HEK293 (cell line): Measurements from ENCODE around the gene NHS.

ENCODE experiments used
- CTCF ChIA-PET: fragments of 350-600 bp; formaldehyde crosslinking; extraction: SDS; loops from one replicate; lab custom pipeline; 2021; ENCODE audit warnings: antibody characterized with exemption; lab: Yijun Ruan, JAX
- POLR2A ChIA-PET: fragments of 300-600 bp; formaldehyde crosslinking; extraction: SDS; loops from one replicate; lab custom pipeline; 2020; ENCODE audit warnings: antibody characterized with exemption, inconsistent platforms; lab: Yijun Ruan, JAX
- H3K27ac ChIP-seq: fragments of 200-500 bp; sonication (Bioruptor generic); 2 replicates; pipeline ENCODE4 v1.5.1; 2014; ENCODE audit warnings: low read depth, low read length, control low read depth, inconsistent platforms; ENCODE audit errors: extremely low read depth
- H3K36me3 ChIP-seq, 2 experiments: fragments of 200-500 bp in 1 of 2; sonication (Bioruptor generic) in 1 of 2; 1 replicate in 1 of 2; 2 replicates in 1 of 2; pipeline ENCODE4 v1.5.1; 2014 to 2017; ENCODE audit warnings: inconsistent platforms in 2 of 2, low read length in 2 of 2; ENCODE audit not compliant: control insufficient read depth in 2 of 2, insufficient read depth in 1 of 2
- H3K4me1 ChIP-seq: fragments of 200-500 bp; sonication (Bioruptor generic); 2 replicates; pipeline ENCODE4 v1.5.1; 2014; ENCODE audit warnings: mild to moderate bottlenecking, low read length, inconsistent platforms; ENCODE audit not compliant: control insufficient read depth, insufficient read depth
- H3K4me3 ChIP-seq: 2 replicates; pipeline ENCODE4 v1.5.1; 2011; ENCODE audit warnings: low read depth, mild to moderate bottlenecking, control low read depth, low read length, moderate library complexity
- H3K9me3 ChIP-seq: fragments of 200-500 bp; sonication (Bioruptor generic); 2 replicates; pipeline ENCODE4 v1.5.1; 2014; ENCODE audit warnings: low read depth, low read length, inconsistent platforms; ENCODE audit not compliant: control insufficient read depth, insufficient read depth
- HOXC10 ChIP-seq: sonication (generic); formaldehyde crosslinking; IDR thresholded peaks from 2 replicates; pipeline ENCODE4 v1.8.1; 2023; ENCODE audit warnings: mild to moderate bottlenecking, missing genetic modification reagents
- KLF10 ChIP-seq: fragments of 450-650 bp; IDR thresholded peaks from 2 replicates; pipeline ENCODE4 v1.5.1; 2018; ENCODE audit warnings: missing biosample characterization, mild to moderate bottlenecking, missing genetic modification characterization
- KLF9 ChIP-seq: fragments of 450-650 bp; formaldehyde crosslinking; IDR thresholded peaks from 2 replicates; pipeline ENCODE4 v1.5.1; 2016; ENCODE audit warnings: missing biosample characterization, missing genetic modification characterization, low read depth
- MEIS1 ChIP-seq: sonication (generic); formaldehyde crosslinking; IDR thresholded peaks from 2 replicates; pipeline ENCODE4 v1.8.1; 2022; ENCODE audit warnings: missing genetic modification reagents, mild to moderate bottlenecking, borderline replicate concordance
- MZF1 ChIP-seq: fragments of 450-650 bp; formaldehyde crosslinking; IDR thresholded peaks from 2 replicates; pipeline ENCODE4 v1.5.1; 2017; ENCODE audit warnings: missing biosample characterization, missing genetic modification characterization, borderline replicate concordance
- OVOL3 ChIP-seq: fragments of 450-650 bp; formaldehyde crosslinking; IDR thresholded peaks from 2 replicates; pipeline ENCODE4 v1.5.1; 2016; ENCODE audit warnings: missing biosample characterization, missing genetic modification characterization
- SP2 ChIP-seq: fragments of 450-650 bp; formaldehyde crosslinking; IDR thresholded peaks from 2 replicates; pipeline ENCODE4 v1.5.1; 2016; ENCODE audit warnings: missing biosample characterization, missing genetic modification characterization
- TSHZ1 ChIP-seq: fragments of 450-650 bp; formaldehyde crosslinking; IDR thresholded peaks from 2 replicates; pipeline ENCODE4 v1.5.1; 2016; ENCODE audit warnings: missing biosample characterization, missing genetic modification characterization, borderline replicate concordance
- ZBTB49 ChIP-seq: fragments of 450-650 bp; formaldehyde crosslinking; IDR thresholded peaks from 2 replicates; pipeline ENCODE4 v1.5.1; 2016; ENCODE audit warnings: missing biosample characterization, missing genetic modification characterization, low read depth
- ZFHX2 ChIP-seq: fragments of 450-650 bp; formaldehyde crosslinking; conservative IDR thresholded peaks from 2 replicates; pipeline ENCODE4 v1.5.1; 2016; ENCODE audit warnings: missing biosample characterization, missing genetic modification characterization
- ZNF112 ChIP-seq: fragments of 450-650 bp; formaldehyde crosslinking; IDR thresholded peaks from 2 replicates; pipeline ENCODE4 v1.5.0; 2017; ENCODE audit warnings: missing biosample characterization, missing genetic modification characterization
- ZNF114 ChIP-seq: fragments of 450-650 bp; formaldehyde crosslinking; IDR thresholded peaks from 2 replicates; pipeline ENCODE4 v1.5.0; 2017; ENCODE audit warnings: missing biosample characterization, missing genetic modification characterization
- ZNF248 ChIP-seq: fragments of 450-650 bp; formaldehyde crosslinking; IDR thresholded peaks from 2 replicates; pipeline ENCODE4 v1.5.1; 2017; ENCODE audit warnings: missing biosample characterization, missing genetic modification characterization
- ZNF266 ChIP-seq: fragments of 450-650 bp; formaldehyde crosslinking; IDR thresholded peaks from 2 replicates; pipeline ENCODE4 v1.5.1; 2016; ENCODE audit warnings: missing biosample characterization, missing genetic modification characterization, low read depth
- ZNF311 ChIP-seq: fragments of 450-650 bp; formaldehyde crosslinking; IDR thresholded peaks from 2 replicates; pipeline ENCODE4 v1.5.1; 2017; ENCODE audit warnings: missing biosample characterization, missing genetic modification characterization, borderline replicate concordance
- ZNF354C ChIP-seq: fragments of 450-650 bp; formaldehyde crosslinking; IDR thresholded peaks from 2 replicates; pipeline ENCODE4 v1.5.1; 2016; ENCODE audit warnings: missing biosample characterization, missing genetic modification characterization, low read depth, borderline replicate concordance
- ZNF48 ChIP-seq: fragments of 450-650 bp; formaldehyde crosslinking; IDR thresholded peaks from 2 replicates; pipeline ENCODE4 v1.5.1; 2016; ENCODE audit warnings: missing biosample characterization, missing genetic modification characterization
- ZNF571 ChIP-seq: fragments of 450-650 bp; formaldehyde crosslinking; IDR thresholded peaks from 2 replicates; pipeline ENCODE4 v1.5.0; 2017; ENCODE audit warnings: missing biosample characterization, missing genetic modification characterization
- ZNF658 ChIP-seq: fragments of 450-650 bp; formaldehyde crosslinking; IDR thresholded peaks from 2 replicates; pipeline ENCODE4; 2016; ENCODE audit warnings: missing biosample characterization, missing genetic modification characterization
- ZNF660 ChIP-seq: fragments of 450-650 bp; IDR thresholded peaks from 2 replicates; pipeline ENCODE4 v1.5.1; 2018; ENCODE audit warnings: missing biosample characterization, mild to moderate bottlenecking, missing genetic modification characterization
- ZNF692 ChIP-seq: fragments of 450-650 bp; formaldehyde crosslinking; IDR thresholded peaks from 2 replicates; pipeline ENCODE4 v1.5.1; 2016; ENCODE audit warnings: missing biosample characterization, missing genetic modification characterization
- ZSCAN18 ChIP-seq: fragments of 450-650 bp; formaldehyde crosslinking; IDR thresholded peaks from 2 replicates; pipeline ENCODE4 v1.5.1; 2016; ENCODE audit warnings: missing biosample characterization, missing genetic modification characterization

NHS gene

GRCh38 chrX:17601441-17602200 is 226.6 kb downstream of the NHS start (continued):
- TF ChIP-seq ZNF311 (tag by site-specific recombination) (no peak), ZNF660 (tag by site-specific recombination) (no peak), TSHZ1 (no peak), ZNF354C (tag by site-specific recombination) (no peak), SP2 (tag by site-specific recombination) (no peak), ZNF248 (tag by site-specific recombination) (no peak), HOXC10 (CRISPR knock-in tag) (no peak), KLF10 (no peak)

- Histone ChIP-seq H3K36me3 (no peaks in the 10 kb centered on the region), H3K9me3 (no peaks in the 10 kb centered on the region), H3K4me3 (no peak overlapping the region), H3K4me1 (peaks cover 4% of the 10 kb centered on the region; the same call in 1 of the 2 replicates), H3K27ac (no peak overlapping the region)
- ChIA-PET CTCF (interaction anchor here (0.7 kb wide), 1 partner anchor 17 kb away, joined by 3 read pairs; no protein-coding TSS in a partner anchor), POLR2A (no interaction called here)
- TF ChIP-seq ZSCAN18 (tag by site-specific recombination) (no peak), ZNF114 (tag by site-specific recombination) (no peak), HOXC10 (CRISPR knock-in tag) (no peak), ZNF658 (tag by site-specific recombination) (no peak), ZNF48 (tag by site-specific recombination) (no peak), MZF1 (tag by site-specific recombination) (no peak)
Observed at GRCh38 chrX:17602245-17602644, 227.2 kb downstream of the NHS start.

GRCh38 chrX:17603196-17603595 is 228.2 kb downstream of the NHS start:
- peaks cover 4% of the 10 kb centered on the region; the same call in 1 of the 2 replicates for H3K4me1 ChIP-seq
- H3K36me3 ChIP-seq, result no peaks in the 10 kb centered on the region
- H3K4me3 ChIP-seq, result no peak overlapping the region
- ChIA-PET POLR2A (no interaction called here), CTCF (interaction anchor here (0.7 to 0.9 kb wide), 2 partner anchors 12 to 275 kb away, joined by 3 read pairs; no protein-coding TSS in a partner anchor)
- H3K9me3 ChIP-seq, result no peaks in the 10 kb centered on the region
- H3K27ac ChIP-seq, result no peak overlapping the region
- TF ChIP-seq MEIS1 (CRISPR knock-in tag) (no peak), OVOL3 (no peak), ZNF266 (tag by site-specific recombination) (no peak), ZBTB49 (no peak), ZFHX2 (tag by site-specific recombination) (no peak), ZNF571 (tag by site-specific recombination) (no peak), KLF9 (no peak), ZNF692 (no peak), ZNF112 (tag by site-specific recombination) (no peak)
